HG02852 (cell line): Measurements from ENCODE around the gene SNRPA1.

Experiments
- ATAC-seq: cut with Tn5 transposase; IDR thresholded peaks from one replicate; pipeline ENCODE4 v1.9.1; 2021; ENCODE audit warnings: mild to moderate bottlenecking, moderate library complexity; ENCODE audit not compliant: unreplicated experiment

The SNRPA1 gene

GRCh38 chr15:101264911-101265641 lies 30.0 kb downstream of the SNRPA1 start:
- no peak for ATAC-seq

- no peak for ATAC-seq
Measured at GRCh38 chr15:101264011-101264410, 31.0 kb downstream of the SNRPA1 start.

- no peak for ATAC-seq
Measured at GRCh38 chr15:101262551-101262950, 32.5 kb downstream of the SNRPA1 start.

- ATAC-seq = peak; percentile 69
Measured at GRCh38 chr15:101258238-101259144, 36.6 kb downstream of the SNRPA1 start.

DNA sequence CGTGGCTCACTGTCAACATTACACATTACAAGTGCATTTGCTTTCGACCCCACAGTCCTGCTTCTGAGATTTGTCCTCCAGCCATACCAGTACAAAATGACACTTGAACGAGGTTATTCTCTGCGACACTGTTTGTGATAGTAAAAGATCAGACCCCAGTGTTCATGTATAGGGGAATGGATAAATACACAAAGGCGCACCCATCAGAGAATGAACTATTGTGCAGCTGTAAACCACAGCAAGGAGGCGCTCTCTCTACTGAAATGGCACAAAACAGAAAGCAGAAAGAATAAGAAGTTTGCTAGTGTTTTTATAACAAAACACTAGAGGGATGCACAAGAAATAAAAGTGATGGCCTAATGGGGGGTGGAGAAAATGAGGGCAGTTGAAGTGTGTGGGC lies 38.3 kb downstream of the SNRPA1 start:
- no peak for ATAC-seq

- no peak for ATAC-seq
Measured at GRCh38 chr15:101255615-101256241, 39.3 kb downstream of the SNRPA1 start.

- no peak for ATAC-seq
Measured at GRCh38 chr15:101255051-101255395, 40.0 kb downstream of the SNRPA1 start.

DNA sequence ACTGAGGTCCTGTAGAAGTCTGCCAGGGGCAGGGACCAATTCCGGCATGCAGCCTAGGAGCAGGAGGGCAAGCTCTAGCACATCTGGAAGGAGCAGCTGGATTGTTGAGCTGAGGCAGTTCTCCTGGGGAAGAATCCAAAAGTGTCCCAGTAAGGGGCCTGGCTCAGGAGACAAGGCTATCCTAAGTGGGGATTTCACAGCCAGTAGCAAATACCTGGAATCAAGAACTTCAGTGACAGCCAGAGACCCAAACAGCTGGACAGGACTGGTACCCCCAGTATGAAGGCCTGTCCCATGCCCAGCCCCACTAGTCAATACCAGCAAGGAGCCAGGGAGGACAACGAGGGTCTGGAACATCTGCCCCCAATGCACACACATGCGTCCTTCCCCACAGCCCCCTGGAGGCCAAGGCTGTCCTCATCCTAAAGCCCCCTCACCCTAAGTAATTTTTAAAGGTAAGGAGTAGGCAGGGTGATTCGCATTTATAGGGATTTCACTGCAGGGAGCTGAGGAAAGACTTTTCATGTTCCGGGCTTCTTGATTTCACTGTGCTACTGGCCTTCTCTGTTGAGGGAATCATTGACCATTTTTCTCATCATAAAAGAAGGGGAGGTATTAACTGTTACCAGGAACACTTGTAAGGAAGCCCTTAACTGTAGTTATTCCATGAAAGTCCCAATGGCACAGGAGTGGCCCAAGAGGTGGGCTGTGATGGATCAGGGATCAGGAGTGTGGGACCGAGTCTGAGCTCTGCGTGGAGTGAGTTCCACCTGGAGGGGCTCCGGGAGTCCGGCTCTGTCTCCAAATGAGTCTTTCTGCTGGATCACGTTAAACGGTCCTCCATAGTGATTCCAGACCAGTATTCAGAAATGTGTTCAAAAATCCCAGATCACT lies 40.6 kb downstream of the SNRPA1 start:
- no peak for ATAC-seq

- no peak for ATAC-seq
Measured at GRCh38 chr15:101252836-101253235, 42.2 kb downstream of the SNRPA1 start.

DNA sequence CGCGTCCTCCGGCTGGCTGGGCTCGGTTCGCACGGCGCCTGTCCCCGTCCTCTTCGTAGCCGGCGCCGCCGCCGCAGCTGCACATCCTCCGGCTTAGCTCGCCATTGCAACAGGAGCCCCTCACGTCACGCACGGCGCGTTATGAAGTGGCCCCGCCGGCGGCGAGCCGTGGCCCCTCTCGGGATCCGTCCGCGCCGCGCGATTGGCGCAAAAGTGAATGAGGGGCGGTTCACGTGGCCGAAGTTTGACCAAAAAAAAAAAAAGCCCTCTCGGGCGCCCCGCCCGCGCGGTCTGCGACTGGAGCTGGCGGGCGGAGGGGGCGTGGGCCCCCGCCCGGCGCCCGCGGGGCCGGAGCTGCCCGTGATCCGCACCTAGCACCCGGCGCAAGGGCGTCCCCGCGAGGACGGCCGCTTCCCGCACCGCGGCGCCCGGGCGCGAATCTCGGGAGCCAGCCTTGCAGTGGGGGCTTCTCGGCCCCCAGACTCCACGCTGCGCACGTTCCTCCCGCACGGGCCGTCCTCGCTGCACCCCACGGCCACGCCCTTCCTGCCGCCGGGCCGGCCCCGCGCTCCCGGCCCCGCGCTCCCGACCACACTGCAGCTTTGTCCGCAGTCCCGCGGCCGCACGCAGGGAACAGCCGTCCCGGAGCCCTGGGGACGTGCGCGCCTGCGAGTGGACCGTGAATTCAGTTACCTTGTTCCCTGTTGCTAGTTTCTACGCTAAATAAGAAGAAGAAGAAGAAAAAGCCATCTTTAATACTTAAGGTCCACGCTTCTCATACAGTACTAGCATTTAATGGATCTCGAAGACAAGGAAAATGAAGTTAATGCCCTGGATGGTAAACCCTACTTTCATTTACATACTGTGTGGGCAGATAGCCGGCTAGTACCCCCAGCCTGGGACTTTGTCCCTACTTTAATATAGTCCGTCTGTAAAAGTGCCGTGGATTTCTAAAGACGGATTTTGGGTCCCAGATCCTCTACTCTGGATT lies 42.9 kb downstream of the SNRPA1 start, which contains the start of gene CHSY1:
CHSY1 (minus strand) TSS at position 219 of the 991 bp plus-strand sequence. CDS start 592 bp downstream, outside the sequence.
- peak; percentile 72 for ATAC-seq

- peak; percentile 40 for ATAC-seq
Measured at GRCh38 chr15:101250873-101251829, 43.9 kb downstream of the SNRPA1 start.

DNA sequence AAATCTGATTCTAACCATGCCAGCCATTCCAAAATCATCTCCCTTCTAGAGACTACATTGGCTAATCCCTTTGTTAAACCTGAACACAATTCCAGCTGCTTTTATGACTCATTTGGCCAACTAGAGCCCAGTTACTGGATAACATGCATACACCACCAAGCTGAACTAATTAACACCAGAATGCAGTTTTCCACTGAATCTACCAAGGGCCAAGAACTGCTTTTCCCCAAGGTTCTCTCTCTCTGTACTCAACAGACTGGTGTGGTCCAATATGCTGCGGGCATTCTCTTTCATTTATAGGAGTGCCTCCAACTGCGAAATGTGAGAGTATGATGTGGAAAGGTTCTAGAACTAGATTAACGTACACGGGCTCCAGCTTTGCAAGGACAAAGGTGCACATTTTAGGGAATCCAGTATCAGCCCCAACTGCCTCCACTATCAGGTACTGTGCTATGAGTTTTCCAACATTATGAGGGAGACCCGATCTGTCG lies 44.7 kb downstream of the SNRPA1 start:
- ATAC-seq = no peak

DNA sequence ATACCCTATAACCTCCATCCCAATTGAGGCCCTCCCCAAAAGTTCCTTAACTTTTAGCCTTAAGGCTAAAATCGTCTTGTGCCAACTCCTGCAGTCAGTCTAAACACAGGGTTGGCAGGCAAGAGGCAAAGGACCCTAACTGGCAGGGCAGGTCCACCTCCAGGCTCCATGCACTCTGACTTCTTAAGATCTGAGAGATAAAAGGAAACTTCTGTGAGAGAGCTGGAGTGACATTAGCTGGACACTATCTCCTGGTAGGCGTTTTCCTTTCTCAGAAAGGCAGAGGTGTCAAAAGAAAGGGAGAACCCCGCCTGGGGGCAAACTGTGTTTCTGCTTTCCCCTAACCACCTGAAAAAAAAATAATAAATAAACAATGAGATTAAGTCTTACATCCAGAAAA lies 46.8 kb downstream of the SNRPA1 start:
- ATAC-seq = no peak

GRCh38 chr15:101246824-101247745 lies 48.0 kb downstream of the SNRPA1 start:
- no peak for ATAC-seq

DNA sequence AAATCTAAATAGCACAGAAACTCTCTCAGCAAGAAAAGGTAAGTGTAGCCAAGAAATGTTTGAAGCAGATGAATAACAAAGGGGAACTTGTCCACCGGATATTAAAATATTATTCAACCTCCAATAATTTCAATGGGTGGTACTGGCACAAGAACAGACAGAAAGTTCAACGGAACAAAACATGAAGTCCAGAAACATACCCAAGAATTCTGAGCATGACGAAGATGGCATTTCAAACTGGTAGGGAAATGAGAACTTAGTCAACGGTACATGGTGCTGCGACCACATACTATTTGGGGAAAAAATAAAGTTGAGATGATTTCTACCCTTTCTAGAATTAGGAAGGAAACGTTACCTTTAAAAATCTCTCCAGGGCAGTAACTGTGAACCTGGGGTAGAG lies 48.7 kb downstream of the SNRPA1 start:
- ATAC-seq = no peak

DNA sequence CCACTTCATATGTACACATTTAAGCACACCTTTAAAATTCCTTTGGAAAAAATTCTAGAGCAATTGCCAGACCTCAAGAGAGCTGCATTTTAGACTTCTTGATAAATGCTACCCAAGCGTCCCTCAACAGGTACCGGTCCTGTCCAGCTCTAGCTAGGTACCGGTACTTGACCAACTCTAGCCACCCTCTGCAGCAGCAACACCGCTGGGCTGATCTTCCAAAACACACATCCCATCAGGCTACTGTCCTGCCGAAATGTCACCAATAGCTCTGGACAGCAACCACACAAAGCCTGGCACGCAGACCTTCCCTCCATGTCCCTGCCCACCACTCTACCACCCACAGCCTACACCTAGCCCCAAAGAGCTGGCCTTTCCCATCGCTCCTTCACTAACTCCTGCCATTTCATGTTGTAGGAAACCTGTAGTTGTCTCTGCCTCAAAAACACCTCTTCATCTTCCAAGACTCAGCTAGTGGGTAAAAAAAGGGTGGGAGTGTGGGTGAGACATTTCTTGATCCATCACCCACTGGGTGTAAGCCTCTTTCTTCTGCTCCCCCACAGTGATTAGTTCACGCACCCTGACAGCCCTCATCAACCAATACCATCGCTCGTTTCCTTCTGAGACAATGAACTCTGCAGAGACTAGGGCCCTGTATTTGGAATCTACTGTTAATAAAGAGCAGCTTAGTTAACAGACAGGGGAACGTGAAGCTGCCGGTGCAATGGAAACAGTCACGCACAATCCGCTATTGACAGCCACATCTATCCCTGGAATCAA lies 50.0 kb downstream of the SNRPA1 start:
- ATAC-seq = no peak
